GM19035 (cell line): ENCODE results near the gene HCRTR1.

Experiments
- ATAC-seq: cut with Tn5 transposase; IDR thresholded peaks from one replicate; pipeline ENCODE4 v1.9.1; 2021; ENCODE audit not compliant: unreplicated experiment

Gene HCRTR1

GRCh38 chr1:31617218-31617915, at the start of gene HCRTR1:
Gene HCRTR1 (plus strand): TSS chr1:31617689. CDS start chr1:31619193, 1,504 bp downstream.
- no peak for ATAC-seq

GRCh38 chr1:31567956-31568570, 49.4 kb upstream of the HCRTR1 start:
- ATAC-seq, result no peak

- no peak for ATAC-seq
Measured at GRCh38 chr1:31568895-31569595, 48.4 kb upstream of the HCRTR1 start.

- ATAC-seq, result no peak
Measured at GRCh38 chr1:31569596-31570173, 47.8 kb upstream of the HCRTR1 start.

GRCh38 chr1:31570228-31570627, 47.3 kb upstream of the HCRTR1 start:
- no peak for ATAC-seq

- ATAC-seq, result no peak
Measured at GRCh38 chr1:31570906-31571305, 46.6 kb upstream of the HCRTR1 start.

- ATAC-seq, result no peak
Measured at GRCh38 chr1:31571340-31572295, 45.9 kb upstream of the HCRTR1 start.

GRCh38 chr1:31572323-31573104, 45.0 kb upstream of the HCRTR1 start:
- ATAC-seq, result no peak

GRCh38 chr1:31573261-31573660, 44.2 kb upstream of the HCRTR1 start:
- no peak for ATAC-seq

- ATAC-seq, result no peak
Measured at GRCh38 chr1:31574749-31575368, 42.6 kb upstream of the HCRTR1 start.

- no peak for ATAC-seq
Measured at GRCh38 chr1:31575369-31576140, 41.9 kb upstream of the HCRTR1 start.

- ATAC-seq, result no peak
Measured at GRCh38 chr1:31576201-31576669, 41.3 kb upstream of the HCRTR1 start, which contains the start of gene TINAGL1. Gene TINAGL1 (plus strand): TSS chr1:31576515. CDS start chr1:31577149, 634 bp downstream.

GRCh38 chr1:31576743-31577455, 40.6 kb upstream of the HCRTR1 start:
- ATAC-seq, result no peak

GRCh38 chr1:31577515-31578192, 39.8 kb upstream of the HCRTR1 start:
- ATAC-seq, result no peak

GRCh38 chr1:31579374-31579773, 38.1 kb upstream of the HCRTR1 start:
- no peak for ATAC-seq

GRCh38 chr1:31580513-31580870, 37.0 kb upstream of the HCRTR1 start:
- ATAC-seq, result no peak

GRCh38 chr1:31580891-31581603, 36.4 kb upstream of the HCRTR1 start:
- no peak for ATAC-seq
